Thymus (tissue), 11 donors: ENCODE data around the gene TSPEAR. TPM values are rescaled to one million over a fixed set of nuclear protein-coding genes. Genes with fewer than 3 reads are reported as not detected.

ENCODE experiments used
- DNase-seq, 9 donors: peaks; one replicate each; pipeline ENCODE4 v3.0.0-alpha.2; 2013; ENCODE audit warnings: low spot score in 9 of 9, low read depth in 6 of 9, missing footprints in 1 of 9
- H3K27ac ChIP-seq, 2 donors: one replicate each; pipeline ENCODE4 v1.5.1; 2013; ENCODE audit warnings: control low read depth in 1 of 2, low read depth in 1 of 2, low read length in 1 of 2, mild to moderate bottlenecking in 1 of 2, moderate library complexity in 1 of 2
- H3K27me3 ChIP-seq, 2 donors: one replicate each; pipeline ENCODE4 v1.5.1; 2013; ENCODE audit warnings: low read length in 1 of 2; ENCODE audit not compliant: control insufficient read depth in 2 of 2, insufficient read depth in 1 of 2
- H3K36me3 ChIP-seq, 2 donors: one replicate each; pipeline ENCODE4 v1.5.1; 2013; ENCODE audit warnings: low read length in 1 of 2, mild to moderate bottlenecking in 1 of 2, moderate library complexity in 1 of 2; ENCODE audit not compliant: control insufficient read depth in 2 of 2, insufficient read depth in 2 of 2
- H3K4me1 ChIP-seq, 2 donors: one replicate each; pipeline ENCODE4 v1.5.1; 2013; ENCODE audit warnings: low read length in 2 of 2; ENCODE audit not compliant: control insufficient read depth in 2 of 2, insufficient read depth in 2 of 2
- H3K4me3 ChIP-seq, 2 donors: one replicate each; pipeline ENCODE4 v1.5.1; 2013; ENCODE audit warnings: low read length in 2 of 2, control low read depth in 1 of 2, mild to moderate bottlenecking in 1 of 2
- H3K9me3 ChIP-seq, 2 donors: one replicate each; pipeline ENCODE4 v1.5.1; 2013; ENCODE audit warnings: low read length in 1 of 2, mild to moderate bottlenecking in 1 of 2; ENCODE audit not compliant: control insufficient read depth in 2 of 2, insufficient read depth in 1 of 2
- WGBS: extraction: QIAGEN DNeasy Blood & Tissue Kit; methylation state at CpG from one replicate; pipeline ENCODE4 v1.1.7; 2013; 5-methylcytosine and 5-hydroxymethylcytosine counted together
- polyA plus RNA-seq: library from polyadenylated mRNA; stranded (reverse); fragments of 200-250 nt; gene quantifications from one replicate; pipeline ENCODE4 v1.2.3, GENCODE V29; 2013
- total RNA-seq: library from RNA; stranded (reverse); fragments of 120-200 nt; gene quantifications from one replicate; pipeline ENCODE4 v1.2.4, GENCODE V29; 2013
- donor health status: healthy.

Gene TSPEAR
- total and polyA plus RNA-seq, 2 donors: 0.07 to 0.38 TPM

GRCh38 chr21:44478124-44478800 is 233.1 kb downstream of the TSPEAR start:
- 90% methylated on average over 16 of the region's 16 CpGs for WGBS
- no peaks in the 10 kb centered on the region for H3K9me3 ChIP-seq
- no peak for DNase-seq

GRCh38 chr21:44477712-44478111 is 233.7 kb downstream of the TSPEAR start:
- no peak overlapping the region for H3K4me3 ChIP-seq
- peaks cover 0 to 3% of the 10 kb centered on the region in 2 donors for H3K27me3 ChIP-seq
- no peaks in the 10 kb centered on the region for H3K9me3 ChIP-seq
- H3K36me3 ChIP-seq: no peaks in the 10 kb centered on the region
- no peak overlapping the region for H3K27ac ChIP-seq
- WGBS: 70% methylated on average over 7 of the region's 7 CpGs
- no peak for DNase-seq
- no peaks in the 10 kb centered on the region for H3K4me1 ChIP-seq

More at GRCh38 chr21:44478124-44478800, 233.1 kb downstream of the TSPEAR start:
- Histone ChIP-seq H3K4me3 (no peak overlapping the region), H3K27me3 (peaks cover 0 to 3% of the 10 kb centered on the region in 2 donors), H3K27ac (no peak overlapping the region), H3K4me1 (no peaks in the 10 kb centered on the region), H3K36me3 (no peaks in the 10 kb centered on the region)

- Histone ChIP-seq H3K36me3 (no peaks in the 10 kb centered on the region), H3K4me3 (no peak overlapping the region), H3K4me1 (no peaks in the 10 kb centered on the region), H3K9me3 (no peaks in the 10 kb centered on the region), H3K27ac (no peak overlapping the region), H3K27me3 (peaks cover 0 to 3% of the 10 kb centered on the region in 2 donors)
- 90% methylated on average over 8 of the region's 8 CpGs for WGBS
- no peak for DNase-seq
Measured at GRCh38 chr21:44477131-44477530, 234.2 kb downstream of the TSPEAR start.

- WGBS: 95% methylated on average over 17 of the region's 17 CpGs
- H3K27me3 ChIP-seq: peaks cover 0 to 3% of the 10 kb centered on the region in 2 donors
- no peaks in the 10 kb centered on the region for H3K4me1 ChIP-seq
- no peak overlapping the region for H3K4me3 ChIP-seq
- no peak overlapping the region for H3K27ac ChIP-seq
- H3K9me3 ChIP-seq: no peaks in the 10 kb centered on the region
- DNase-seq: no peak
- no peaks in the 10 kb centered on the region for H3K36me3 ChIP-seq
Measured at GRCh38 chr21:44475266-44475845, 236.0 kb downstream of the TSPEAR start.

DNA sequence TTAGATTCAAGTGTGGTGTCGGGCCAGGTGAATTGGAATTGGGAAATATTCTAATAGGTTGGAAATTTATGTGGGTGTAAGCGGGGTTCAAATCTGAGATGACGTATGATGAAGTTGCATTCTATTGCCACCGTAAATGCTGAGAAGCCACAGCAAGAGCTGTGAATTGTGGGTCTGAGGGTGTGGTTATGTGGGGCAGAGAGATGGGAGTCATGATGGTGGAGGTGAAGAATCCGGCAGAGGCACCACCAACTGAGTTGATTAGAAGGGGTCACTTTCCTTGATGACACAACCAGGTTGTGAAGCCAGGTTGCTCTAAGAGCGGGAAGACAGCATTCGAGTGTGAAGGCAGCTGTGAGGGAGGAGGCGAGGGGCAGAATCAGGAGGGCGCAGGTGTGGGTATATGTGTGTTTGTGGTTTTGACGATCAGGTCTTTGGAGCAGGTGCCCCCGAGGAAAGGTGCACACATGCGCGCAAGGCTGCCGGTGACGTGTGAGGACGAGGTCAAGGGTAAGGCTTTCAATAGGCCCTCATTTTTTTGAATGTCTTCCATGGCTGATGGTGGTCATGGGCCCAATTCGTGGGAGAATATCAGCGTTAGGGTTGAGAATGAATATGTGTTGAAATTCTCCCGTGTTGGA is 237.3 kb downstream of the TSPEAR start:
- no peak overlapping the region for H3K27ac ChIP-seq
- WGBS: 94% methylated on average over 19 of the region's 19 CpGs
- H3K4me3 ChIP-seq: no peak overlapping the region
- no peak for DNase-seq
- peaks cover 0 to 3% of the 10 kb centered on the region in 2 donors for H3K27me3 ChIP-seq
- no peaks in the 10 kb centered on the region for H3K4me1 ChIP-seq
- no peaks in the 10 kb centered on the region for H3K9me3 ChIP-seq
- H3K36me3 ChIP-seq: no peaks in the 10 kb centered on the region

GRCh38 chr21:44471996-44472395 is 239.4 kb downstream of the TSPEAR start:
- 95% methylated on average over 6 of the region's 6 CpGs for WGBS
- no peaks in the 10 kb centered on the region for H3K9me3 ChIP-seq

DNA sequence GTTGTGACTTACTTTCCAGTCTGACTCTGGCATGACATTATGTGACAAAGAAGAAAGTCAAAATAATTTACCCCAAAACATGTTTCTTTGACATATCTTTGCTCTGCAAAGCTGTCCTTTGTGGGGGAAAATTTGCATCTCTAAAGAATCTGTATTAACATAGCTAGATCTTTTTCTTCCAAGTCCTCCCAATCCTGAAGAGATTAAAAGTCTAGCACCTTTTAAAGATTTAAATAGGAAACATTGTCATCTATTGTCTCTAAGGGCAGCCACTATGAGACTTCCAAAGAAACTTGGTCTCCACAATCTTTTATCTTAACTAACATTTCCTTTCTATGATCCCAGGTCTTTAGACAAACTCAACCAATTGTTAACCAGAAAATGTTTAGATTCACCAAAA is 240.0 kb downstream of the TSPEAR start:
- Histone ChIP-seq H3K4me3 (no peak overlapping the region), H3K36me3 (no peaks in the 10 kb centered on the region), H3K4me1 (no peaks in the 10 kb centered on the region), H3K27me3 (no peaks in the 10 kb centered on the region), H3K9me3 (no peaks in the 10 kb centered on the region), H3K27ac (no peak overlapping the region)
- DNase-seq: no peak

More at GRCh38 chr21:44471996-44472395, 239.4 kb downstream of the TSPEAR start:
- DNase-seq: no peak
- no peak overlapping the region for H3K4me3 ChIP-seq
- no peaks in the 10 kb centered on the region for H3K36me3 ChIP-seq
- no peak overlapping the region for H3K27ac ChIP-seq
- no peaks in the 10 kb centered on the region for H3K27me3 ChIP-seq
- H3K4me1 ChIP-seq: no peaks in the 10 kb centered on the region

DNA sequence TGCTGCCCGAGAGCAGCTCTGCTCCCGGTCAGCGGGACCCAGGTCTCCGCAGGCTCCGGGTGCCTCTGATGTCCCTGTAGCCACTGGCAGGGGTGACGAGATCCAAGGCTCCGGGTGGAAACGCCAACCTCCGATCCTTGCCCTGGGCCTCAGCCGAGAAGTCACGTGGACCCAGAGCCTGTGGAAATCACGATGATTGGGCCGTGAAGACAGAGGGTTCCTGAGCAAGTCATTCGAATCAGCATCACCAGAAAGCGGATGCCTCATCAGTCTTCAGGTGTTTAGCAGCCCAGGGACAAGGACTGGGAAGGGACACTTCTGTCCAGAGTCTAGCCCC is 243.5 kb downstream of the TSPEAR start:
- Histone ChIP-seq H3K4me1 (no peaks in the 10 kb centered on the region), H3K36me3 (no peaks in the 10 kb centered on the region), H3K9me3 (no peaks in the 10 kb centered on the region), H3K4me3 (no peak overlapping the region), H3K27ac (no peak overlapping the region), H3K27me3 (peaks cover 0 to 4% of the 10 kb centered on the region in 2 donors)
- whole genome bisulfite sequencing: 96% methylated on average over 15 of the region's 15 CpGs
- DNase-seq: no peak

GRCh38 chr21:44466996-44467858 is 244.1 kb downstream of the TSPEAR start:
- Histone ChIP-seq H3K9me3 (no peaks in the 10 kb centered on the region), H3K4me3 (no peak overlapping the region), H3K4me1 (no peaks in the 10 kb centered on the region), H3K27me3 (peaks cover 0 to 4% of the 10 kb centered on the region in 2 donors), H3K36me3 (no peaks in the 10 kb centered on the region), H3K27ac (no peak overlapping the region)
- DNase-seq: no peak
- WGBS: 97% methylated on average over 36 of the region's 36 CpGs
